Measurements from ENCODE around the gene USP17L25. TPM values are rescaled to one million over a fixed set of nuclear protein-coding genes. Genes with fewer than 3 reads are reported as not detected.
"Not testable (repeated sequence)": the region's sequence is repeated elsewhere in the genome, so short reads cannot be mapped to it uniquely, and the experiment has no call there.

Gene USP17L25
- total RNA-seq, 1 donor, result not detected

DNA sequence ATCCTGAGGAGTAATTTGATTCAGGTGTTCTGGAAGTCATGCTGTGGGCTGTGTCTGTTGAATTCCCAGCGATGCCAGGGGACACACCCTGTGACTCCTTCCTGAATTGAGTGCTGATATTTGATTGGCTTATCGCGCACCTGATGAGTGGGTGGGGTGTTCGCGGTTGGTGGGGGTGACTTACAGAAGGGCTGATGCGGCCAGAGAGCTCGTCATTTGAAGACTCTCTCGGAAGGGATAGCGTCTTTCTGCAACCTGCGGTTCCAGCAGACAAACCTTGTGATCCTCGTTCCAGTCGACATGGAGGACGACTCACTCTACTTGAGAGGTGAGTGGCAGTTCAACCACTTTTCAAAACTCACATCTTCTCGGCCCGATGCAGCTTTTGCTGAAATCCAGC, 23.6 kb downstream of the USP17L25 start, which contains the start of gene USP17L29:
Gene USP17L29 (plus strand): TSS at position 301 of the 400 bp plus-strand sequence. CDS start 0 bp downstream, at position 301.
- not testable (repeated sequence) for H3K4me1 ChIP-seq (ENCODE audit: insufficient read depth, low read length); H3K9me3 ChIP-seq (ENCODE audit: low read depth, low read length); H3K79me2 ChIP-seq (ENCODE audit: insufficient read depth, low read length); H3K27ac ChIP-seq (ENCODE audit: low read depth, low read length); H2AFZ ChIP-seq (ENCODE audit: low read length); H3K27me3 ChIP-seq (ENCODE audit: insufficient read depth, low read length); H3K4me2 ChIP-seq (ENCODE audit: insufficient read depth, low read length); H3K36me3 ChIP-seq (ENCODE audit: insufficient read depth, low read length); DNase-seq (ENCODE audit: insufficient read length, low spot score, missing footprints); H4K20me1 ChIP-seq (ENCODE audit: insufficient read depth, low read length); H3K4me3 ChIP-seq (ENCODE audit: insufficient read depth, low read length)

DNA sequence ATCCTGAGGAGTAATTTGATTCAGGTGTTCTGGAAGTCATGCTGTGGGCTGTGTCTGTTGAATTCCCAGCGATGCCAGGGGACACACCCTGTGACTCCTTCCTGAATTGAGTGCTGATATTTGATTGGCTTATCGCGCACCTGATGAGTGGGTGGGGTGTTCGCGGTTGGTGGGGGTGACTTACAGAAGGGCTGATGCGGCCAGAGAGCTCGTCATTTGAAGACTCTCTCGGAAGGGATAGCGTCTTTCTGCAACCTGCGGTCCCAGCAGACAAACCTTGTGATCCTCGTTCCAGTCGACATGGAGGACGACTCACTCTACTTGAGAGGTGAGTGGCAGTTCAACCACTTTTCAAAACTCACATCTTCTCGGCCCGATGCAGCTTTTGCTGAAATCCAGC, 33.1 kb downstream of the USP17L25 start, which contains the start of gene USP17L30:
Gene USP17L30 (plus strand): TSS at position 301 of the 400 bp plus-strand sequence. CDS start 0 bp downstream, at position 301.
- H3K27me3 ChIP-seq (ENCODE audit: insufficient read depth, low read length); H3K4me3 ChIP-seq (ENCODE audit: insufficient read depth, low read length); H2AFZ ChIP-seq (ENCODE audit: low read length); H3K79me2 ChIP-seq (ENCODE audit: insufficient read depth, low read length); H3K27ac ChIP-seq (ENCODE audit: low read depth, low read length); H3K4me1 ChIP-seq (ENCODE audit: insufficient read depth, low read length); H3K36me3 ChIP-seq (ENCODE audit: insufficient read depth, low read length); H3K9me3 ChIP-seq (ENCODE audit: low read depth, low read length); H4K20me1 ChIP-seq (ENCODE audit: insufficient read depth, low read length); DNase-seq (ENCODE audit: insufficient read length, low spot score, missing footprints); H3K4me2 ChIP-seq (ENCODE audit: insufficient read depth, low read length): not testable (repeated sequence)

DNA sequence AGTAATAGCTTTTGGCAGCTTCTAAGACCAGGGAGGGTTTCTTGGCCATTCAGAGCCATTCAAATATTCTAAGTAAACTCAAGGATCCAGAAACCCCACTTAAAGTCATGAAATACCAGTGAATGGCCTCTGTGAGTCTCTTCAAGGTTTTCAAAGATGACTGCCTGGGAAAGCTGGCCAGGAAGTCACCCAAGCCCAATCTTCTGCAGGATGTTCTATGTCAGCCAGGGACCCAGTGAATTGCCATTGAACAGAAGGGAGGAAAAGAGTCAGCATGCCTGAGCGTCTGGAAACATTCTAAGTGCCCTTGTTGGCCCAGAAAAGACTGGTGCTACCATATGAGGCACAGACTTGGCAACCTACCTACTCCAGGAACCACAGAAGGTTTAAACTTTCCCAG, 50.2 kb downstream of the USP17L25 start:
- not testable (repeated sequence) for H3K4me1 ChIP-seq (ENCODE audit: insufficient read depth, low read length)

More for the DNA sequence above, 50.2 kb downstream of the USP17L25 start:
- H3K27me3 ChIP-seq (ENCODE audit: insufficient read depth, low read length); H4K20me1 ChIP-seq (ENCODE audit: insufficient read depth, low read length); H3K27ac ChIP-seq (ENCODE audit: low read depth, low read length); H3K36me3 ChIP-seq (ENCODE audit: insufficient read depth, low read length); H3K9me3 ChIP-seq (ENCODE audit: low read depth, low read length); H3K79me2 ChIP-seq (ENCODE audit: insufficient read depth, low read length); H2AFZ ChIP-seq (ENCODE audit: low read length); H3K4me3 ChIP-seq (ENCODE audit: insufficient read depth, low read length); H3K4me2 ChIP-seq (ENCODE audit: insufficient read depth, low read length): not testable (repeated sequence)
- peak; percentile 2 for DNase-seq (ENCODE audit: insufficient read length, low spot score, missing footprints)

Other genes starting within 250 kb of the USP17L25 start
- gene FAM90A26, start 159.5 kb upstream of the USP17L25 start, total RNA-seq, result not detected in 2 replicates
- gene USP17L10, start 119.3 kb upstream of the USP17L25 start, total RNA-seq, result not detected in 2 replicates
- gene USP17L11, start 114.5 kb upstream of the USP17L25 start, total RNA-seq, result not detected in 2 replicates
- not detected in 2 replicates for gene USP17L12, start 109.8 kb upstream of the USP17L25 start, total RNA-seq
- not detected in 2 replicates for gene USP17L13, start 105.0 kb upstream of the USP17L25 start, total RNA-seq
- not detected in 2 replicates for gene USP17L15, start 95.5 kb upstream of the USP17L25 start, total RNA-seq
- gene USP17L17, start 86.0 kb upstream of the USP17L25 start, total RNA-seq, result not detected in 2 replicates
- not detected in 2 replicates for gene USP17L18, start 81.3 kb upstream of the USP17L25 start, total RNA-seq
- gene USP17L19, start 76.5 kb upstream of the USP17L25 start, total RNA-seq, result not detected in 2 replicates
- not detected in 2 replicates for gene USP17L20, start 71.8 kb upstream of the USP17L25 start, total RNA-seq
- not detected in 2 replicates for gene USP17L21, start 67.0 kb upstream of the USP17L25 start, total RNA-seq
- gene USP17L22, start 62.3 kb upstream of the USP17L25 start, total RNA-seq, result not detected in 2 replicates
- gene USP17L24, start 4.7 kb upstream of the USP17L25 start, total RNA-seq, result not detected in 2 replicates
- not detected in 2 replicates for gene USP17L26, start 4.7 kb downstream of the USP17L25 start, total RNA-seq
- not detected in 2 replicates for gene USP17L5, start 9.5 kb downstream of the USP17L25 start, total RNA-seq
- not detected in 2 replicates for gene USP17L27, start 14.2 kb downstream of the USP17L25 start, total RNA-seq
- not detected in 2 replicates for gene USP17L28, start 19.0 kb downstream of the USP17L25 start, total RNA-seq
- gene USP17L29, start 23.7 kb downstream of the USP17L25 start, total RNA-seq, result not detected in 2 replicates
- gene USP17L30, start 33.2 kb downstream of the USP17L25 start, total RNA-seq, result not detected in 2 replicates
- gene DEFB131A, start 114.5 kb downstream of the USP17L25 start, total RNA-seq, result not detected in 2 replicates

Measured in osteoblast (primary cell).